ENCODE data around the gene GNPNAT1.

DNA sequence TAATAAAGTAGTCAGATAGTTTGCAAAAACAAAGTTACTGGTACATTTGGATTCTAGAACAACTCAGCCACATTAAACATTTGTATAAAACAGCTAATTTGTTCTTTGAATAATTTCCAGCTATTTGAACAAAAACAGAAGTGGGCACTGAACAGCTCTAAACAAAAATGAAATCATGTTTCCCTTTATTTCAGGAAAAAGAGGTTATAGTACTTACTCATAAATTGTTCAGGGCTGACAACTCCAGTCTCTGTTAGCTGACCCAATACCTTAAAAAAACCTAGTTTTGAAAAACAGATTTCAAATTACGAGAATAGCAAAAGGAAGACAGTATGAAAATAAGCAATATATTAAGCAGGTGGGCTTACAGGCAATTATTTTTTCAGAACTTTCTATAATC is 8.2 kb downstream of the GNPNAT1 start:
- TF ChIP-seq, protein P1, sequence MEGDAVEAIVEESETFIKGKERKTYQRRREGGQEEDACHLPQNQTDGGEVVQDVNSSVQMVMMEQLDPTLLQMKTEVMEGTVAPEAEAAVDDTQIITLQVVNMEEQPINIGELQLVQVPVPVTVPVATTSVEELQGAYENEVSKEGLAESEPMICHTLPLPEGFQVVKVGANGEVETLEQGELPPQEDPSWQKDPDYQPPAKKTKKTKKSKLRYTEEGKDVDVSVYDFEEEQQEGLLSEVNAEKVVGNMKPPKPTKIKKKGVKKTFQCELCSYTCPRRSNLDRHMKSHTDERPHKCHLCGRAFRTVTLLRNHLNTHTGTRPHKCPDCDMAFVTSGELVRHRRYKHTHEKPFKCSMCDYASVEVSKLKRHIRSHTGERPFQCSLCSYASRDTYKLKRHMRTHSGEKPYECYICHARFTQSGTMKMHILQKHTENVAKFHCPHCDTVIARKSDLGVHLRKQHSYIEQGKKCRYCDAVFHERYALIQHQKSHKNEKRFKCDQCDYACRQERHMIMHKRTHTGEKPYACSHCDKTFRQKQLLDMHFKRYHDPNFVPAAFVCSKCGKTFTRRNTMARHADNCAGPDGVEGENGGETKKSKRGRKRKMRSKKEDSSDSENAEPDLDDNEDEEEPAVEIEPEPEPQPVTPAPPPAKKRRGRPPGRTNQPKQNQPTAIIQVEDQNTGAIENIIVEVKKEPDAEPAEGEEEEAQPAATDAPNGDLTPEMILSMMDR (IDR thresholded peaks at IDR 0.05) = no peak
- no peak for TF ChIP-seq POLR2A (IDR thresholded peaks at IDR 0.05)
- TF ChIP-seq POLR2AphosphoS5 (IDR thresholded peaks at IDR 0.05; ENCODE audit: insufficient read depth in 1 of 2, low read depth in 1 of 2) = no peak
